Activated effector memory CD4-positive, alpha-beta T cell treated with Interleukin-2 at 50 U/mL for 16 hours (primary cell): Measurements from ENCODE around the gene BLCAP.
A peak's percentile ranks its signal among the peaks of the same experiment; 100 is the strongest.
"Not testable (repeated sequence)": the region's sequence is repeated elsewhere in the genome, so short reads cannot be mapped to it uniquely, and the experiment has no call there.

Experiments
- DNase-seq: peaks from one replicate; pipeline ENCODE4 v3.0.0-alpha.2; 2020

BLCAP gene

DNA sequence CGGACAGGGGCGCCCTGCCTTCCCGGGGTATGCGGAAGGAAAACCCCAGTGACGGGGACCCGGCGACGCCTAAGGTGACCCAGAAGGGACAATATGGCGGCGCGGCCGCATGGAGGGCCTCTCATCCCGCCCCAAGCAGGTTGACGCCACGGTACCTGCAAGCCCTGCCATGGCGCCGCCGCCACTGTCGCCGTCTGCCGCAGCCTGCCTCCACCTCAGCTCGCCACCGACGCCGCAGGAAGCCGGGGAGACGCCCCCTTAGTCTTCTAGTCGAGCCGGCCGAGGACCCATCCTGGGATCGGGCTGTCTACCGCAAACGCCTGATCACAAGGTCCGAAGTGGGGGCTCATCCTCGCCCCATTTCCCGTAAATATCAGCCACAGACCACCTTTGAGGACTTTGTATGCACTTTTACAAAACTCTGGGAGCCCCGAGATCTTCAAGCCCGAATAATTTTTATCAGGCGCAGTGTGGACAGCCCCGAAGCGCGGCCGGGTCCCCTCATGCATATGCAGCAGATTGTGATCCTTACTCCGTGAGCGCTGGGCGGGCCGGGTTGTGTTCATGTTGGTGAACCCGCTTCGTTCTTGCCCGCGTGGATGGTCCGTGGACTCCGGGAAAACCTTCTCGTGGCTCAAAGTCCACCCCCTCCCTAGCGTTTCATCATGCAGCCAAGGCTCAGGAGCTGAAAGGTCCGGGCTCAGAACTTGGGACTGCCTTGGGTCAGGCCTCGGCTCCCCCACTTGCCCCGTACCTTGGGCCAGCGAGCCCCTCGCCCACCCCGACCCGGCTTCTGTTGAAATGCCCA, at the start of gene BLCAP:
TSS of gene BLCAP (minus strand) at position 239 of the 808 bp plus-strand sequence. CDS start 8,702 bp downstream, outside the sequence.
- DNase-seq, result peak; percentile 89

DNA sequence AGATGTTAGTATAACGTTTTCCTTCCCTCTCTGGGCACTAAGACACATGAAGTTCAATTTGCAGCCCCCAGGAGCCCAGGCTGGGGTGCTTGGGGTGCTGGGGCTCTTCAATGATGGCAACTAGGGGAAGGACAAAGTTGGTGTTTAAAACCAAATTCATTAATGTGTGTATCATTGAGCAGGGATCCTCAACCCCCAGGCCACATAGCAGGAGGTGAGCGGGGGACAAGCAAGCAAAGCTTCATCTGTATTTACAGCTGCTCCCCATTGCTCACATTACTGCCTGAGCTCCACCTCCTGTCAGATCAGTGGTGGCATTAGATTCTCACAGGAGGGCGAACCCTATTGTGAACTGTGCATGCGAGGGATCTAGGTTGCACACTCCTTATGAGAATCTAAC, 49.8 kb upstream of the BLCAP start:
- not testable (repeated sequence) for DNase-seq

- DNase-seq, result no peak
Observed at GRCh38 chr20:37576911-37577310, 49.2 kb upstream of the BLCAP start.

- no peak for DNase-seq
Observed at GRCh38 chr20:37575884-37576283, 48.2 kb upstream of the BLCAP start.

GRCh38 chr20:37574199-37574890, 46.7 kb upstream of the BLCAP start:
- DNase-seq, result no peak

GRCh38 chr20:37573626-37574198, 46.0 kb upstream of the BLCAP start:
- no peak for DNase-seq

DNA sequence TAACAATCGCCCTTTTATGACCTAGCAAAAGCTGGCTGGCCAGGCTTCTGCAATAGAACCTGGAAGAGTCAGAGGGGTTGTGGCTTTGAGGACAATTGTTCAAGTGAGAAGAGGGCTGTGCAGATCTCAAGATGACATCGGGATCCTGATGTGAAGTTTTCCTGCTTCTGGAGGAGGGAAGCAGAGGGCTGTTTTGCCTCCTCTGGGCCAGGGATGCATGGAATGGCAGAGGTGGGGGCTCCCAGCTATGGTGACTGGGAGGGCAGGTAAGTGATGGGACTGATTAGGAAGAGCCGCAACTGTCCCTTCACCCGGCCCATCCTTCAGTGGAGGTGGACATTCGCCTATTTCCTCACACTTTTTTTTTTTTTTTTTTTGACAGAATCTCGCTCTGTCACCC, 43.4 kb upstream of the BLCAP start:
- DNase-seq, result no peak

- no peak for DNase-seq
Observed at GRCh38 chr20:37570419-37570818, 42.7 kb upstream of the BLCAP start.

GRCh38 chr20:37567671-37568588, 40.3 kb upstream of the BLCAP start:
- no peak for DNase-seq

- DNase-seq, result no peak
Observed at GRCh38 chr20:37567331-37567665, 39.6 kb upstream of the BLCAP start.

DNA sequence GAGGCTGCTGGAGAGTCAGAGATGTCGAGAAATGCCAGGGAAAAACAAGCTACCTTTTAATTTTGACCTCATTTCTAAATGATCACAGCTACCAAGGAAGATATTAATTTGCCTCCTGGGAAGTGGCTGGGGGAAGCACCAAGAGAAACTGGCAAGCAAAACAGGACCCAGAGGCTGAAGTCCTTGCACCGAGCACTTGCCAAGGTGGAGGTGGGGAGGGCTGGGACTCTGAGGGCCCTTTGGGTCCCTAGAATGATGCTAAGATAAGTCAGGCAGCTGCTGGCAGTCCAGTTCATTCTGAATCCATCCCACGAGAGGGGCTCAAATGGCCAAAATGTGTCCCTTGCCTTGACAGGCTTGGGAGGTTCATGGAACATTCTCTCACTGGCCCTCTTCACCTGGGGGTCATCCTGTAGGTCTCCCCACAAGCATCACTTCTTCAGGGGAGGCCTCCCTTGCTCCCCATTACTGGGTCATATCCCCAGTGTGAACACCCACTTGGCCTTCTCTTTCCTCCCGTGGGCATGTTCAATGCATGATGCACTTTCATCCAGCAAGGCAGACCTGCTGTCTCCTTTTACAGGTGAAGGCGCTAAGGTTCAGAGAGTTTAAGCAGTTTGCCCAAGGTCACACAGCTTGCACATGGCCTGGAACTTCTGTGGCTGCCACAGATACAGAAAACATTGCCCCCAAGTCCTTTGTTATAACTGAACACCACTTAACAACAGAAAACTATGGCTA, 39.1 kb upstream of the BLCAP start:
- DNase-seq, result no peak

DNA sequence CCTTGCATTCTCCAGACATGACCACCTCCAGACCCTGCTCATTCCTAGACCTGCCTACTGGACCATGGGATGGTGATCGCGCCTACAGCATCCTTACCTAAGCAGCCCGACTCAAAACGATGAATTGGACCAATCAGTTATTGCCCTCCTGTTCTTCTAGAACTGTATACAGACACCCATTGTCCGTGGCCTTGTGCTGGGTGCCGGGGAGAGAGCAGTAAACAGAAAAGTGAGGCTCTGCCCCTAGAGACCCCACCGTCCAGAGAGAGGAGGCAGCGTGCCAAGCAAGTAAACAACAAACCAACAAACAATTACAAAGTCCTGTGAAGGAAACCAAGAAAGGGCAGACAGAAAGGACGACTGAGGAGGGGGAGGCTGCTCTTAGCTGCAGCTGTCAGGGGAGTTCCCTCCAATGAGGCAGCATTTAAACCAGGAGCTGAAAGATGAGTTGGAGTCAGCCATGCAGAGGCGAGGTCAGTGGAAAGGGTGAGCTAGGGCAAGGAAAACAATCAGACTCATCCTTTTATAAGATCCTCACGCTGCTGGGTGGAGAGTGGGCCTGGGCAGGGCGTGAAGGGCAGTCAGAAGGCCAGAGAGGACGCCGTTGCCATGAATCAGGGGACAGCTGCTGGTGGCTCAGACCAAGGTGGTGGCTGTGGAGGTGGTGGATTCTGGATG, 37.6 kb upstream of the BLCAP start:
- no peak for DNase-seq

DNA sequence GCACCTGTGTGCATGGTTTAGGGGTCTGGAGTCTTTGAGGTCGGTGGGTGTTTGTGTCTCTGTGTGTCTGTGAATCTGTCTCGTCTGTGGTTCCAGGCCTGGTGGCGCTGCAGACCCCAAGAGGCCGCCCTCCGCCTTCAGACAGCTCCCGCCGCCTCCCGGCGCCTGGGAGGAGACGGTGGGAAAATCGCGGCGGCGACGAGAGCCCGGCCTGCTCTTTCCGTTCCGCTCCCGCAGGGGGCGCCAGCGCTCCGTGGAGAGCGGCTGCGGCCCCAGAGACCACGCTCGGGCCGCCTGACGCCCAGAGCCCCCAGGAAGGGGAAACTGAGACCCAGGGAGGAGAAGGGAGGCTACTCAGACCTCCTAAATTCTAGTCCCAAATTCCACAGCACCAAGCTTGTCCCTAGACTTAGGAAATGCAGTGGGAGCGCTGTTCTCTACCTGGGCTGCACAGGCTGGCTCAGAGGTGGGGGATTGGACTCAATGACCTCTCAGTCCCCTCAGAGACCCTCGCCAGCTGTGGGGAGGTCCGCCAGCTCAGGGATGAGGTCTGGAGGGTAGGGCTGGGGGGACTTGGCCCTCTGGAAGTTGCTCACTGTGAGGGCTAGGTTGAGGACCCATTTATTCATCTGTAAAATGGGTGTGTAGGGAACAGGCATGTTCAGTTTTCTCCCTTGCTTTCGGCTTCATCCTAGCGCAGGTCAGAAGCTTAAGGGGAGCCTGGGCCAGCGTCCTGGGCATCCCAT, 36.9 kb upstream of the BLCAP start:
- no peak for DNase-seq

DNA sequence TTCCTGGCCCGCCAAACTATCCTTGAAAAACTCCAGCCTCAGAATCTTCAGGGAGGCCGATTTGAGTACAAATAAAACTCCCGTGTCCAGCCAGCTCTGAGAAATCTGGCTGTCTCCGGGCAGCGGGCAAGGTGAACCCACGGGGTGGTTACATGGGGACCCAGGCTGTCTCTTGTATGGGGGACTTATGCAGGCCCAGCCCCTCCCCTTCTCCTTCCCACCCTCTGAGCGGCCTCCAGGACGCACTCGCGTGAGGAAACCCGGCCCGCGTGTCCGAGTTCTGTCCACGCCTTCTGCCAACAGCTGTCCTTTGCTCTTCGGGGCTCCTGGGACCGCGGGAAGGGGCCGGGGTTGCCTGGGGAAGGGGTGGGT, 36.3 kb upstream of the BLCAP start:
- DNase-seq, result no peak

GRCh38 chr20:37562695-37563480, 35.2 kb upstream of the BLCAP start:
- DNase-seq, result no peak

DNA sequence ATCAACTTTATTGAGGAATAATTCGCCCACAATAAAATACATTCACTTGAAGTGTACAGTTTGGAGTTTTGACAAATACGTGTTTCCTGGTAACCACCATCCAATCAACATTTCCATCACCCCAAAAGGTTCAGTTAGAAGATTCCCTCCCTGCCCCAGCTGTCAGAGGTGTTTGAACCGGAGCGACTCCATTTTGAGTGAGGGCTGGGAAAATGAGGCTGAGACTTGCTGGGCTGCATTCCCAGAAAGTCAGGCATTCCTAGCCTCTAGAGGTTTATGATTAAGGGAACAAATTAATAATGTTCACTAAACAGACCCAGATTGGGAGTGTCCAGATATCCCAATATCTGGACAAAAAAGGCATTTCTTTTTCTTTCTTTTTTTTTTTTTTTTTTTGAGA, 33.0 kb upstream of the BLCAP start:
- no peak for DNase-seq

GRCh38 chr20:37559312-37560027, 31.8 kb upstream of the BLCAP start:
- DNase-seq, result no peak

GRCh38 chr20:37558779-37559178, 31.1 kb upstream of the BLCAP start:
- no peak for DNase-seq

GRCh38 chr20:37558306-37558705, 30.6 kb upstream of the BLCAP start:
- no peak for DNase-seq

DNA sequence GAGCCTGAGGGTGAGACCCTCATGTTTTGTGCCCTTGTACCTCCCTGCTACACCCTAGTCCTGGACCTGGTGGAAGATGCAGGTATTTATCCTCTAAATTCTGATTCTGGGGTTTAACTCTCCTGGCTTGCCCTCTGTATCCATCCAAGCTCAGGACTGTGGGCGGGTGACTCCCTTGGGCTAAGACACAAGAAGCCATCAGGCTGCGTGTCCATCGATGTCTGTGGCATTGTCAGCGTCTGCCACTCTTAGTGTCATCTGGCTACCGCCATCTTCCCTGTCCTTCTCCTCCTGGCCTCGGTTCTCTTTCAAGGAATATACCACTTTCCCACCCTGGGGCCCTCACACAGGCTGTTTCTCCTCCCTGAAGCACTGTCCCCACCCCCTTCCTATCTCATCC, 28.9 kb upstream of the BLCAP start:
- no peak for DNase-seq
